BLaER1 (cell line): ENCODE data around the gene KRTAP10-7.
"Not testable (repeated sequence)": the region's sequence is repeated elsewhere in the genome, so short reads cannot be mapped to it uniquely, and the experiment has no call there.

Experiments used
- H3K27ac ChIP-seq: shearing (Covaris generic); formaldehyde crosslinking; 2 replicates; pipeline ENCODE4 v1.8.1; 2022
- H3K27me3 ChIP-seq: shearing (Covaris generic); formaldehyde crosslinking; 2 replicates; pipeline ENCODE4 v1.8.1; 2022
- H3K36me3 ChIP-seq: shearing (Covaris generic); formaldehyde crosslinking; 2 replicates; pipeline ENCODE4 v1.8.1; 2022
- H3K4me1 ChIP-seq: shearing (Covaris generic); formaldehyde crosslinking; 2 replicates; pipeline ENCODE4 v1.8.1; 2022
- H3K4me2 ChIP-seq: shearing (Covaris generic); formaldehyde crosslinking; 2 replicates; pipeline ENCODE4 v1.8.1; 2022
- H3K4me3 ChIP-seq: shearing (Covaris generic); formaldehyde crosslinking; 2 replicates; pipeline ENCODE4 v1.8.1; 2022
- H3K9ac ChIP-seq: shearing (Covaris generic); formaldehyde crosslinking; 2 replicates; pipeline ENCODE4 v1.8.1; 2022
- H3K9me3 ChIP-seq: shearing (Covaris generic); formaldehyde crosslinking; 2 replicates; pipeline ENCODE4 v1.8.1; 2022
- H4K20me1 ChIP-seq: shearing (Covaris generic); formaldehyde crosslinking; 2 replicates; pipeline ENCODE4 v1.8.1; 2022
- Cebpa-rat ChIP-seq: shearing (Covaris generic); IDR thresholded peaks from 2 replicates; pipeline ENCODE4 v1.8.1; 2022

KRTAP10-7 gene

DNA sequence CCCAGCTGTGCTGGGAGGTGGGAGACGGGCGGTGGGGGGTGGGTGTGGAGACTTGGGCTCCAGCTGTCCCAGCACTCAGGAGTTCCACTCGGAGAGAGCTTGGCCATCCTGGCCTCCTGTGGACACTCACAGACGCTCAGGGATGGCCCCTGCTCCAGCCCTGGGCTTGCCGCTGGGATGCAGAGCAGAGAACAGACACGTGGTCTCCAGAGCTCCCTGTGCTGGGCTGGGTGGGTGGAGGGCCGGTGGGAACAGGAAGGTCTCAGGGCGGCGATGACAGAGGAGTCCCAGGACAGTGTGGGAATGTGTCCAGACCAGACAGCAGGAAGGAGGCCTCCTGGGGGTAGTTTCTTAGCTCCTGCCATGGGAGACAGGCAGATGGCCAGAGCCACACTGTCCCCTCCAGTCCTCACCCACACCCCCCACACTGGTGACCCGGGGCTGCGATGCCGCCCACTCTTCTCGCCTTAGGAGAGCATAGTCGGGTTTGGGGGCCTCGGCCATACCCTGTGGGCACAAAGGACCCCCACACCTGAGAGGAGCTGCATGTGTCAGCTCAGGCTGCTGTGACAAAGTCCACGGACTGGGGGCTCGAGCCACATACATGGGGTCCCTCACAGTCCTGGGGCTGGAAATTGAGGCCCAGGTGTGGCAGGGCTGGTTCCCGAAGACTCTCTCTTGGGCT lies 28.5 kb downstream of the KRTAP10-7 start:
- no peak overlapping the region for H3K4me3 ChIP-seq
- H3K4me1 ChIP-seq: peaks cover 23% of the 10 kb centered on the region
- no peak for TF ChIP-seq Cebpa-rat
- no peaks in the 10 kb centered on the region for H3K36me3 ChIP-seq
- H3K9ac ChIP-seq: no peak overlapping the region
- no peaks in the 10 kb centered on the region for H3K27me3 ChIP-seq
- H3K27ac ChIP-seq: no peak overlapping the region
- no peak overlapping the region for H3K4me2 ChIP-seq
- no peaks in the 10 kb centered on the region for H4K20me1 ChIP-seq
- peaks cover 53% of the 10 kb centered on the region for H3K9me3 ChIP-seq

DNA sequence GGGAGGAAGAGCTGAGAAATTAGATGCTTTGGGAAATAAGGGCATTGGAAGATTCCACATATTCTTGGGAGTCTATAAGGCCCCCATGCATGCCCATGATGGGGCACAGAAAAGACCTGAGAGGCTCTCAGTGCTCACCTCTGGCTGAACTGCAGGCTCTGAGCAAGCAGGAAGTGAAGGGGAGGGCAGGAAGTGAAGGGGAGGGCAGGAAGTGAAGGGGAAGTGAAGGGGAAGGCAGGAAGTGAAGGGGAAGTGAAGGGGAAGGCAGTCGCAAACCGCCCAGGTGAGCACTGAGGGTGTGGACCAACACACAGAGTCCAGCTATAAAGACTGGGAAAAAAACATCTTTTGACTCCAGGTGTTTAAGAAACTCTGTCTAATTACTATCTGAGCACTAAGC lies 30.0 kb downstream of the KRTAP10-7 start:
- Histone ChIP-seq H3K36me3 (no peaks in the 10 kb centered on the region), H3K27ac (no peak overlapping the region), H3K4me1 (peaks cover 23% of the 10 kb centered on the region), H3K27me3 (no peaks in the 10 kb centered on the region), H3K4me3 (no peak overlapping the region), H3K9me3 (peaks cover 38% of the 10 kb centered on the region), H3K9ac (no peak overlapping the region), H4K20me1 (no peaks in the 10 kb centered on the region), H3K4me2 (peak overlapping the region; percentile 42)
- no peak for TF ChIP-seq Cebpa-rat

DNA sequence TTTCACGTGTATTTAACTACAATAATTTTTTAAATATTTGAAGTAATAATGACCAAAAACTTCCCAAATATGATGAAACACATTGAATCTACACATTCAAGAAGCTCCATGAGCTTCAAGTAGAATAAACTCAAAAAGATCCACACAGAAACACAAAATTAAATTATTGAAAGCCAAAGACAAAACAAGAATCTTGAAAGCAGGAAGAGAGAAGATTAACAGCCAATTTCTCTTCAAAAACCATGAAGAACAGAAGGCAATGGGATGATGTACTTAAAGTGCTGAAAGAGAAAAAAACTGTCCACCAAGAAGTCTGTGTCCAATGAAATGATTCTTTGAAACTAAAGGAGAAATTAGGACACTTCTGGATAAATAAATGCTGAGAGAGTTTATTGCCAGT lies 31.7 kb downstream of the KRTAP10-7 start:
- H3K4me2 ChIP-seq: no peak overlapping the region
- peaks cover 18% of the 10 kb centered on the region for H3K4me1 ChIP-seq
- H3K27me3 ChIP-seq: no peaks in the 10 kb centered on the region
- H3K36me3 ChIP-seq: no peaks in the 10 kb centered on the region
- no peaks in the 10 kb centered on the region for H4K20me1 ChIP-seq
- no peak overlapping the region for H3K9ac ChIP-seq
- H3K27ac ChIP-seq: no peak overlapping the region
- H3K4me3 ChIP-seq: no peak overlapping the region
- H3K9me3 ChIP-seq: peaks cover 35% of the 10 kb centered on the region
- no peak for TF ChIP-seq Cebpa-rat

DNA sequence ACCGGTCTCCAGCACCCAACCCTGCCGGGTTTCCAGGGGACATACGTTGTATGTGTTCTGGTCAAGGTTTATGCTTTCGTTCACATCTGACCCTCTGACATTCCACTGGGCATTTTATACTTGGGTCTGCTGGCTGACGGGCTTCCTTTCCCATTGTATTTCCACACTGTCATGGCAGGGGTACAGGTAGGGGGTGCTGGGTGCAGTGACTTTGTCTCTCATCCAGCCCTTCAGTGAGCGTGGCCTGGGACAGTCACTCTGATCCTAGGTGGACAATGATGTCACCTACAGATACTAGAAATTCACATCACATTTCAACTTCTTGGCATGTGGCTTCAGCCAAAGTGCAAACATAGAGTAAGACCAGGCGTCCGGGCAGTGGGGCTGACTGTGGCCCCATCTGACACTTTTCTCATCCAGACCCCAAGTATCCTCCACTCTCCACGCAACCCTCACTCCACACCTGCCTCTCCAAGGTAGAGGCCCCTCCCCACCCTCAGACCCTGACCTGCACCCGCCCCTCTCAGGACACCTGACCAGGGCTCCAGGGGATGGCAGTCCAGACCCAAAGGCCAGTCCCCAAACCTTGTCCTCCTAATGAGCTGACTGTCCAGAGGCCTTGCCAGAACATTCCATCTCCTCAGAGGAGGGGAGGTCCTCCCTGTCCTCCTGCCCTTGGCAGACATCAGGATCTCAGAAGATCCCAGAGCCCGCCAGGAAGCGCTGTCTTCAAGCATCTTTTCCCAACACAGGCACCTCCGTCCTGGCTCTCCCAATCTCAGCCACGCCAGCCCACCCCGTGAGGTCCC lies 36.0 kb downstream of the KRTAP10-7 start:
- no peaks in the 10 kb centered on the region for H4K20me1 ChIP-seq
- no peak overlapping the region for H3K9ac ChIP-seq
- TF ChIP-seq Cebpa-rat: no peak
- peaks cover 24% of the 10 kb centered on the region for H3K9me3 ChIP-seq
- H3K27me3 ChIP-seq: no peaks in the 10 kb centered on the region
- H3K4me2 ChIP-seq: no peak overlapping the region
- H3K4me1 ChIP-seq: no peaks in the 10 kb centered on the region
- H3K36me3 ChIP-seq: no peaks in the 10 kb centered on the region
- no peak overlapping the region for H3K27ac ChIP-seq
- no peak overlapping the region for H3K4me3 ChIP-seq

DNA sequence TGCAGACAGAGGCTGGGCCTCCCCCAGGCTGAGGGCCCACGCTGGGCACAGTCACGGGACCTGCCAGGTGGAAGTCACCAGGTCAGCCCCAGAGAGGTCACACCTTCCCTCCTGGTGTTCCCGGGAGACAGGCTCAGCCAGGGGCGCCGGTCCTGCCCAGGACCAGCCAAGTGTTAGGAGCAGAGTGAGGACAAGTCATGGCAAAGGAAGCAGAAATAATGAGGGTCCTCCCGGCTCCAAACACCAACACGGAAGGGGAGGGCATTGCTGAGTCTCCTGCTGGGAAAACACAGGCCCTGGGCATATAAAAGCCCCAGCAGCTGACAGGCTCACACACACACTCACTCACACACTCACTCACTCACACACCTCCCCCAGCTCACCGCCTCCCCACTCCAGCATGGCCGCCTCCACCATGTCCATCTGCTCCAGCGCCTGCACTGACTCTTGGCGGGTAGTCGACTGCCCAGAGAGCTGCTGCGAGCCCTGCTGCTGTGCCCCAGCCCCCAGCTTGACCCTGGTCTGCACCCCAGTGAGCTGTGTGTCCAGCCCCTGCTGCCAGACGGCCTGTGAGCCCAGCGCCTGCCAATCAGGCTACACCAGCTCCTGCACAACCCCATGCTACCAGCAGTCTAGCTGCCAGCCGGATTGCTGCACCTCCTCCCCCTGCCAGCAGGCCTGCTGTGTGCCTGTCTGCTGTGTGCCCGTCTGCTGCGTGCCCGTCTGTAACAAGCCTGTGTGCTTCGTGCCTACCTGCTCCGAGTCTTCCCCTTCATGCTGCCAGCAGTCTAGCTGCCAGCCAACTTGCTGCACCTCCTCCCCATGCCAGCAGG lies 36.8 kb downstream of the KRTAP10-7 start, which contains the start of gene KRTAP10-10:
KRTAP10-10 (plus strand) TSS at position 339 of the 833 bp plus-strand sequence; CDS start at position 401, 62 bp downstream.
- TF ChIP-seq Cebpa-rat: no peak
- Histone ChIP-seq H4K20me1 (no peaks in the 10 kb centered on the region), H3K9ac (no peak within 1 kb of the TSS), H3K4me2 (no peak within 1 kb of the TSS), H3K27ac (no peak within 1 kb of the TSS), H3K4me1 (no peaks in the 10 kb centered on the region), H3K36me3 (no peaks in the 10 kb centered on the region), H3K27me3 (no peaks in the 10 kb centered on the region), H3K4me3 (no peak within 1 kb of the TSS), H3K9me3 (peaks cover 20% of the 10 kb centered on the region)

DNA sequence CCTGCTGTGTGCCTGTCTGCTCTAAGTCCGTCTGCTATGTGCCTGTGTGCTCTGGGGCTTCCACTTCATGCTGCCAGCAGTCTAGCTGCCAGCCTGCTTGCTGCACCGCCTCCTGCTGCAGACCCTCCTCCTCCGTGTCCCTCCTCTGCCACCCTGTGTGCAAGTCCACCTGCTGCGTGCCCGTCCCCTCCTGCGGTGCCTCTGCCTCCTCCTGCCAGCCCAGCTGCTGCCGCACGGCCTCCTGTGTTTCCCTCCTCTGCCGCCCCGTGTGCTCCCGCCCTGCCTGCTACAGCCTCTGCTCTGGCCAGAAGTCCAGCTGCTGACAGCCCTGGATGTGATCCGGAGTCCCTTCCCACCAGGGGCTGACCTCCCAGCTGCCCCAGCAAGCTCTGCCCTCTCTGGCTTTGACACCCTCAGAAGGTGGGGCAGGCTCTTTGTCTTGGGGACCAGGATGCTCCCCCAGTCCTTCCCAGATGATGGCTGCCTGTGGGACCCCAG lies 37.5 kb downstream of the KRTAP10-7 start:
- not testable (repeated sequence) for H3K4me2 ChIP-seq, H3K4me3 ChIP-seq, H3K27ac ChIP-seq, H4K20me1 ChIP-seq, H3K27me3 ChIP-seq, H3K9ac ChIP-seq, H3K36me3 ChIP-seq, H3K4me1 ChIP-seq
- peaks cover 22% of the 10 kb centered on the region for H3K9me3 ChIP-seq

DNA sequence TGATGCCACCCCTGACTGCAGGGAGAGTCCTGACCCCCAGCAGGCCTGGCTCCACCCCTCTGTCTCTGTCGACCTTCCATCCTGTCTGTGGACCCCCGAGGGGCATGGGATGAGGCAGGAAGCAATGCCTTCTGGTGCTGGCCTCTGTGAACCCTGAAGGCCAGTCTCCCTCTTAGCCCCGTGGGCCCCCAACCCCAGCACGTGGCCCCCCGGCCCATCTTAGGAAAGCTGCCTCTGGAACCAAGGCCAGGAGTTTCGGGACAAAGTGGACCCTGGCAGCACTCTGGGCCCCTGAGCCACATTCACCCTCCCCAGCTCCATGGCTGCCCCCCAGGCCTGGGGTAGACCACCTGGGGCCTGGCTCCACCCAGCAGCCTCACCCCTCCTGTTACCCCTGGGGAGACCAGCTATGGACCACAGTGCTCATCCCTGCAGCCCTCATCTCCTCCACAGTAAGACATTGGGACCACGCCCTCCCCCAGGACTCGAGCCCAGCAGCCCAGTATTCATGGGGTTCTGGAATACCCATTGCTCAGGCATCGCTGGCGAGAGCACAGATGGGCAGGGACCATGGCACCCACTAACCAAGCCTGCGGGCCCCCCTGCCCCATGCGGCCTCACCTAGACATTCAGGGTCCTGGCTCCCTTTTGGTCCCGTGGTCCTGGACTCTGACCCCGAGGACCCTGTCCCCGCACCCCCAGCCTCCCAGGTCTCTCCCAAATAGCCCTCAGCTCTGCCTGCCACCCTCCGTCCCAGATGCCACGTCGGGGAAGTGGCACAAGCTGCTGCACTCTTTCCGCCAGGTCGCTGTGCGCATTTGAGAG lies 38.3 kb downstream of the KRTAP10-7 start:
- not testable (repeated sequence) for H3K9ac ChIP-seq, H3K4me3 ChIP-seq, H3K36me3 ChIP-seq, H3K27ac ChIP-seq, H4K20me1 ChIP-seq, H3K27me3 ChIP-seq, H3K4me2 ChIP-seq, H3K4me1 ChIP-seq
- peaks cover 29% of the 10 kb centered on the region for H3K9me3 ChIP-seq

DNA sequence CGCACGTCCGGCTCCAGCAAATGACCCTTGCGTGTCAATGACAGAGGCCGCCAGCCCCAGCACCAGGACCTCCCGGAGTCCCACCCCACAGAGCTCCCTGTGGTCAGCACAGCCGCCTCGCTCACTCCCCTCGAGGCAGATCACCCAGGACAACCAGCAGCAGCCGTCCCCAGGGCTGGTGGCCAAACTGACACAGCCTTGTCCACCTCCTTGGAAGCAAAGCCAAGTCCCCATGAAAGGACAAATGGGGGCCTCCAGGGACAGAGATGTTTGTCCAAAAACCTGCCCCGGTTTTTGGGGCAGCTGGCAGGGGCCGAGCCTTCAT lies 38.9 kb downstream of the KRTAP10-7 start:
- H3K9me3 ChIP-seq: peaks cover 35% of the 10 kb centered on the region
- no peak overlapping the region for H3K4me3 ChIP-seq
- TF ChIP-seq Cebpa-rat: no peak
- H3K9ac ChIP-seq: no peak overlapping the region
- H3K27ac ChIP-seq: no peak overlapping the region
- no peak overlapping the region for H3K4me2 ChIP-seq
- H3K4me1 ChIP-seq: no peaks in the 10 kb centered on the region
- H4K20me1 ChIP-seq: no peaks in the 10 kb centered on the region
- no peaks in the 10 kb centered on the region for H3K36me3 ChIP-seq
- H3K27me3 ChIP-seq: no peaks in the 10 kb centered on the region

DNA sequence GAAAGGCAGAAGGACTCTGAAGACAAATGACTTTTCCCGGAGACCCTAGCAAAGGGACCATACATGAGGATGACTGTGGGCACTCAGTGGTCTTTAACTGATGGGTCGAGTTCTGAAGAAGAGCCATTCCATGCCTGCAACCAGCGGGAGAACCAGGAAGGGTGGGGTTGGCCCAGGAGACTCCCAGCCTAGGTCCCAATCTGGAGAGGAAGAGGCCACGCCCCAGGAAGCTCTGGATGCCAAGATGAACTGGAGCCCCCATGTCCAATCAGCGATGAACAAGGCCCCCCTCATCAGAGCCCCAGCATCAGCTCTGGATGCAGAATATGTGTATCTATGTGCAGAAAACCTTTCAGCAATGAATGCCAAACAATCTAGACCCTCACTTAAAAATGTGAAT lies 40.4 kb downstream of the KRTAP10-7 start:
- no peaks in the 10 kb centered on the region for H3K27me3 ChIP-seq

More for the DNA sequence above, 40.4 kb downstream of the KRTAP10-7 start:
- H3K4me2 ChIP-seq: no peak overlapping the region
- no peak overlapping the region for H3K27ac ChIP-seq
- H3K4me1 ChIP-seq: no peaks in the 10 kb centered on the region
- no peak for TF ChIP-seq Cebpa-rat
- H3K4me3 ChIP-seq: no peak overlapping the region
- no peaks in the 10 kb centered on the region for H3K36me3 ChIP-seq
- H4K20me1 ChIP-seq: no peaks in the 10 kb centered on the region
- peaks cover 49% of the 10 kb centered on the region for H3K9me3 ChIP-seq
- no peak overlapping the region for H3K9ac ChIP-seq
